Tibial nerve (tissue), 4 donors: ENCODE data around the gene AKTIP.

Source experiments
- EP300 ChIP-seq, 2 donors: sonication (generic); formaldehyde crosslinking; IDR thresholded peaks; one replicate each; pipeline ENCODE4 v1.6.1; 2017; ENCODE audit warnings: antibody characterized with exemption in 2 of 2, mild to moderate bottlenecking in 1 of 2
- POLR2A ChIP-seq, 2 donors: fragments of 450-650 bp; IDR thresholded peaks; one replicate each; pipeline ENCODE4 v1.6.1; 2017; ENCODE audit warnings: antibody characterized with exemption in 2 of 2, mild to moderate bottlenecking in 2 of 2, moderate library complexity in 2 of 2
- TF ChIP-seq, protein P1 (sequence below), 5 experiments: fragments of 200-600 bp in 3 of 5; fragments of 450-650 bp in 2 of 5; sonication (generic) in 3 of 5; IDR thresholded peaks; one replicate each; pipeline ENCODE4 v1.5.1; 2016 to 2019; ENCODE audit warnings: antibody characterized with exemption in 5 of 5, mild to moderate bottlenecking in 3 of 5, moderate library complexity in 2 of 5

- TF ChIP-seq EP300 (IDR thresholded peaks at IDR 0.05) = no peak
- TF ChIP-seq, protein P1, sequence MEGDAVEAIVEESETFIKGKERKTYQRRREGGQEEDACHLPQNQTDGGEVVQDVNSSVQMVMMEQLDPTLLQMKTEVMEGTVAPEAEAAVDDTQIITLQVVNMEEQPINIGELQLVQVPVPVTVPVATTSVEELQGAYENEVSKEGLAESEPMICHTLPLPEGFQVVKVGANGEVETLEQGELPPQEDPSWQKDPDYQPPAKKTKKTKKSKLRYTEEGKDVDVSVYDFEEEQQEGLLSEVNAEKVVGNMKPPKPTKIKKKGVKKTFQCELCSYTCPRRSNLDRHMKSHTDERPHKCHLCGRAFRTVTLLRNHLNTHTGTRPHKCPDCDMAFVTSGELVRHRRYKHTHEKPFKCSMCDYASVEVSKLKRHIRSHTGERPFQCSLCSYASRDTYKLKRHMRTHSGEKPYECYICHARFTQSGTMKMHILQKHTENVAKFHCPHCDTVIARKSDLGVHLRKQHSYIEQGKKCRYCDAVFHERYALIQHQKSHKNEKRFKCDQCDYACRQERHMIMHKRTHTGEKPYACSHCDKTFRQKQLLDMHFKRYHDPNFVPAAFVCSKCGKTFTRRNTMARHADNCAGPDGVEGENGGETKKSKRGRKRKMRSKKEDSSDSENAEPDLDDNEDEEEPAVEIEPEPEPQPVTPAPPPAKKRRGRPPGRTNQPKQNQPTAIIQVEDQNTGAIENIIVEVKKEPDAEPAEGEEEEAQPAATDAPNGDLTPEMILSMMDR (IDR thresholded peaks at IDR 0.05) = no peak
- no peak for TF ChIP-seq POLR2A (IDR thresholded peaks at IDR 0.05)
Measured at GRCh38 chr16:53529513-53529912, 26.5 kb upstream of the AKTIP start.
